ENCODE measurements around the gene PBX3.

DNA sequence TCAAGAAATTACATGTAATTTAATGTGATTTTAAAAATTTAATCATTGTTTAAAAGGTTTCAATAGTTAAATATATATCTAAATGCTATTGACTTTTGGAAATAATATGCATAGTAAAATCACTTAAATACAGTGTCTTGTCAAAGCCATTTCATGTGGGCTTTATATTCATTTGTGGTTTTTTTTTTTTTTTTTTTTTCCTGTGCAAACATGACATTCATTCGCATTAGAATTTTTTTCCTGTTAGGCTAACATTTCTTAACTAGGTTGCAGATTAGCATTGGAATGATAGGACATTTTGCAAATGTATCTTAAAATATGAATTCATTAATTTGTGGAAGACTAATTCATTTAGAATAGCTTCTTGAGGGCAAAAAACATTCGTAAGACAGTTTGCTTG is 149.8 kb downstream of the PBX3 start:
- TF ChIP-seq, protein P1, sequence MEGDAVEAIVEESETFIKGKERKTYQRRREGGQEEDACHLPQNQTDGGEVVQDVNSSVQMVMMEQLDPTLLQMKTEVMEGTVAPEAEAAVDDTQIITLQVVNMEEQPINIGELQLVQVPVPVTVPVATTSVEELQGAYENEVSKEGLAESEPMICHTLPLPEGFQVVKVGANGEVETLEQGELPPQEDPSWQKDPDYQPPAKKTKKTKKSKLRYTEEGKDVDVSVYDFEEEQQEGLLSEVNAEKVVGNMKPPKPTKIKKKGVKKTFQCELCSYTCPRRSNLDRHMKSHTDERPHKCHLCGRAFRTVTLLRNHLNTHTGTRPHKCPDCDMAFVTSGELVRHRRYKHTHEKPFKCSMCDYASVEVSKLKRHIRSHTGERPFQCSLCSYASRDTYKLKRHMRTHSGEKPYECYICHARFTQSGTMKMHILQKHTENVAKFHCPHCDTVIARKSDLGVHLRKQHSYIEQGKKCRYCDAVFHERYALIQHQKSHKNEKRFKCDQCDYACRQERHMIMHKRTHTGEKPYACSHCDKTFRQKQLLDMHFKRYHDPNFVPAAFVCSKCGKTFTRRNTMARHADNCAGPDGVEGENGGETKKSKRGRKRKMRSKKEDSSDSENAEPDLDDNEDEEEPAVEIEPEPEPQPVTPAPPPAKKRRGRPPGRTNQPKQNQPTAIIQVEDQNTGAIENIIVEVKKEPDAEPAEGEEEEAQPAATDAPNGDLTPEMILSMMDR (IDR thresholded peaks at IDR 0.05), result no peak
- no peak for TF ChIP-seq POLR2A (IDR thresholded peaks at IDR 0.05)

Data from ovary (tissue), 3 donors.